Measurements from ENCODE around the gene SLC66A2. TPM values are rescaled to one million over a fixed set of nuclear protein-coding genes. Genes with fewer than 3 reads are reported as not detected.

SLC66A2 gene
- total and polyA plus RNA-seq, 2 of the 13 experiments (the other 11 are each of a cell fraction or from before 2014, with no cell fraction given), result 33.5 to 41.9 TPM

- DNase-seq (ENCODE audit: low spot score), result no peak
- no peak for ATAC-seq
- peaks cover 9% of the 10 kb centered on the region; the same call in 1 of the 2 replicates for H4K20me1 ChIP-seq (ENCODE audit: insufficient read depth, low read length)
- intact Hi-C loops (cut with micrococcal nuclease; ENCODE audit: unreplicated experiment) (no loop called here), in situ Hi-C loops (cut with HindIII; ENCODE audit: extremely low pct_ligation_motif_present, low pct_unique_long_range_greater_than_20kb) (no loop called here)
- no TSS peak for BruUV-seq (replicated peaks)
- no peaks in the 10 kb centered on the region for H3K4me1 ChIP-seq (ENCODE audit: insufficient read depth, low read length)
- POLR2A ChIA-PET, result no interaction called here
- WGBS (ENCODE audit: low lambda C conversion rate), result 100% methylated on average over 10 of the region's 20 CpGs
- H3K27ac ChIP-seq (ENCODE audit: extremely low read length, insufficient read depth, low read length), result no peak overlapping the region
- no peak for TF ChIP-seq JUND (CRISPR knock-in tag; IDR thresholded peaks at IDR 0.05)
- peak in 1 of 2 experiments; percentile 22; a peak in 1 of 4 replicates for TF ChIP-seq POLR2A (IDR thresholded peaks at IDR 0.05; ENCODE audit: insufficient read depth in 1 of 2, low read depth in 2 of 2, low read length in 2 of 2)
- TF ChIP-seq ZNF720 (CRISPR knock-in tag; IDR thresholded peaks at IDR 0.05), result no peak
- TF ChIP-seq SP140L (CRISPR knock-in tag; IDR thresholded peaks at IDR 0.05; ENCODE audit: borderline replicate concordance), result no peak
- TF ChIP-seq HNRNPLL (IDR thresholded peaks at IDR 0.05; ENCODE audit: low read depth, low read length, poor library complexity, severe bottlenecking), result no peak
- H3K9ac ChIP-seq (ENCODE audit: insufficient read depth, low read depth, low read length), result no peak overlapping the region
- H3K79me2 ChIP-seq (ENCODE audit: insufficient read depth, low read length), result no peaks in the 10 kb centered on the region
- H3K4me2 ChIP-seq (ENCODE audit: low read depth, low read length), result no peak overlapping the region
- CTCF ChIA-PET (ENCODE audit: low intra/inter-chr PET ratio, low total read pairs), result no interaction called here
- H3K27me3 ChIP-seq (ENCODE audit: control insufficient read depth in 1 of 2, insufficient read depth in 2 of 2, low read length in 2 of 2), result no peaks in the 10 kb centered on the region
- no peak overlapping the region for H2AFZ ChIP-seq (ENCODE audit: low read length)
- no peak for FAIRE-seq
- peaks cover 3 to 5% of the 10 kb centered on the region in 2 experiments; a peak in 2 of 5 replicates for H3K36me3 ChIP-seq (replicated peaks in 1 of 2; ENCODE audit: control insufficient read depth in 1 of 2, insufficient read depth in 2 of 2, low read length in 2 of 2)
- H3K4me3 ChIP-seq (replicated peaks in 1 of 3; ENCODE audit: insufficient read depth in 1 of 3, low read depth in 2 of 3, low read length in 3 of 3), result no peak overlapping the region
- H3K9me3 ChIP-seq (ENCODE audit: low read length), result peaks cover 3% of the 10 kb centered on the region; the same call in 1 of the 2 replicates
Measured at GRCh38 chr18:79902640-79903039, 48.8 kb downstream of the SLC66A2 start.

DNA sequence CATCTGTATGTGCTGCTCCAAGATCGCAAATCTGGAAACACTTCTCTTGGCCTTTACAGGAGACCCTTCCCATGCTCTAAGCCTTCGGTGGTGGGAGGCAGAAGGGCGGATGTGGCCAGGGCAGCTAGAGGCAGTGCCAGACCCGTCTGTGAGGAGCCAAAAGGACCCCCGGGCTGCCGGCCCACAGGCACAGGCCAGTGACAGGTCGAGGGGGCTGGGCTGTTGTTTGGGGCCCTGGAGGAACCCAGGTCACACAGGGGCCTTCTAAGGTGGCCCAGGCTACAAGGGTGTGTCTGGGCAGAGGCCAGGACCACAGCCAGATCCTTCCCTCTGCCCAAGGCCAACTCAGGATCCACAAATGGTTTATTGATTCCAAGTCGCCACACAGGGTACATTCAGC is 49.4 kb downstream of the SLC66A2 start:
- H3K4me3 ChIP-seq (replicated peaks in 1 of 3; ENCODE audit: insufficient read depth in 1 of 3, low read depth in 2 of 3, low read length in 3 of 3), result no peak overlapping the region
- H3K4me2 ChIP-seq (ENCODE audit: low read depth, low read length), result no peak overlapping the region
- H3K27ac ChIP-seq (ENCODE audit: extremely low read length, insufficient read depth, low read length), result no peak overlapping the region
- no peaks in the 10 kb centered on the region for H3K4me1 ChIP-seq (ENCODE audit: insufficient read depth, low read length)
- TF ChIP-seq REL (CRISPR knock-in tag; conservative IDR thresholded peaks at IDR 0.05) (no peak), ZNF512B (CRISPR knock-in tag; IDR thresholded peaks at IDR 0.05; ENCODE audit: borderline replicate concordance) (no peak), ZBTB7A (CRISPR knock-in tag; IDR thresholded peaks at IDR 0.05) (no peak)
- no peak for DNase-seq (ENCODE audit: low spot score)
- in situ Hi-C loops (cut with HindIII; ENCODE audit: extremely low pct_ligation_motif_present, low pct_unique_long_range_greater_than_20kb) (no loop called here), intact Hi-C loops (cut with micrococcal nuclease; ENCODE audit: unreplicated experiment) (no loop called here)
- ChIA-PET CTCF (ENCODE audit: low intra/inter-chr PET ratio, low total read pairs) (no interaction called here), POLR2A (no interaction called here)
- no peaks in the 10 kb centered on the region for H3K79me2 ChIP-seq (ENCODE audit: insufficient read depth, low read length)
- H3K9ac ChIP-seq (ENCODE audit: insufficient read depth, low read depth, low read length), result no peak overlapping the region
- peaks cover 3 to 5% of the 10 kb centered on the region in 2 experiments; a peak in 2 of 5 replicates for H3K36me3 ChIP-seq (replicated peaks in 1 of 2; ENCODE audit: control insufficient read depth in 1 of 2, insufficient read depth in 2 of 2, low read length in 2 of 2)
- FAIRE-seq, result no peak
- no peaks in the 10 kb centered on the region for H3K27me3 ChIP-seq (ENCODE audit: control insufficient read depth in 1 of 2, insufficient read depth in 2 of 2, low read length in 2 of 2)
- no TSS peak for BruUV-seq (replicated peaks)
- peaks cover 9% of the 10 kb centered on the region; the same call in 1 of the 2 replicates for H4K20me1 ChIP-seq (ENCODE audit: insufficient read depth, low read length)
- ATAC-seq, result no peak
- peaks cover 9% of the 10 kb centered on the region for H3K9me3 ChIP-seq (ENCODE audit: low read length)
- H2AFZ ChIP-seq (ENCODE audit: low read length), result no peak overlapping the region
- WGBS (ENCODE audit: low lambda C conversion rate), result 92% methylated on average over 7 of the region's 8 CpGs
